GM18907 (cell line): ENCODE measurements around the gene MAP7D3.
A peak's percentile ranks its signal among the peaks of the same experiment; 100 is the strongest.
"Not testable (repeated sequence)": the region's sequence is repeated elsewhere in the genome, so short reads cannot be mapped to it uniquely, and the experiment has no call there.

Experiments used
- ATAC-seq: cut with Tn5 transposase; IDR thresholded peaks from one replicate; pipeline ENCODE4 v1.9.1; 2021; ENCODE audit warnings: mild to moderate bottlenecking, moderate library complexity; ENCODE audit not compliant: unreplicated experiment

Gene MAP7D3

DNA sequence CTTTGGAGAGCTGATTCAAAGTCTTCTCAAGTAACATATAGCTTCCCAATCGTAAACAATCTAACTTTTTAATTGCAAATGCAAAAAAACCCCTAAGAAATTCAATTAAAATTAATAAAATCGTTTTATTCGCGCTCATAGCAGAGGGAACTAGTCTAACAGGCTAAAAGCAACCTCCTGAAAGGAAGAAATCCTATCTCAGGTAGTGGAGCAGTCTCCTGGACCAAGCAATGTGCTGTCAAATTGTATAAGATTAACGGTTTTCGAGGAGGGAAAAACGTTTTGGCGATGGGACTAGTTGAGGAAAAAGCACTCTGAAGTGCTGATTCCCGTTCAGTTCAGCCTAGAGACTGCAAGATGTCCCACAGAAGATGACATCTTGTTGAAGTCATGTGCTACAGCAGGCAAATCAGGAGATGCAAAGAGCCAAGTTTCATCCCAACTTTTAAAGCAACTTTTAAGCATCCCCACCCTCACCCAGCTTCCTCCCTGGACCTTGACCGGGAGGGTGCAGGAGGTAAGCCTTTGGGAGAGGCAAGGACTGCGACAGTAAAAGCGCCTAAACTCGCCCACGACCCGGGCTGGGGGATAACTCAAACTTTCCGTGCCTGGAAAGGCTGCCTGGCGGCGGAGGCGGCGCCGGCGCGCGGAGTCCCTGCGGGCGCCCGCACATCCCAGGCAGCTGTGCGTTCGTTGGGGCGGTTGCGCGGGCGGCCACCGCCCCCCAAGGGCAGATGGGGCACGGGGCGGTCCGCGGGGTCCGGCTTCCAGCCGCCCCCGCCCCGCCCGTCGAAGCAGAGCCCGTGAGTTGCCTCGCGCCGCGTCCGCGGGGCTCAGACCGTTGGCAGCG, 784 bp downstream of the MAP7D3 start:
- ATAC-seq = peak; percentile 40

DNA sequence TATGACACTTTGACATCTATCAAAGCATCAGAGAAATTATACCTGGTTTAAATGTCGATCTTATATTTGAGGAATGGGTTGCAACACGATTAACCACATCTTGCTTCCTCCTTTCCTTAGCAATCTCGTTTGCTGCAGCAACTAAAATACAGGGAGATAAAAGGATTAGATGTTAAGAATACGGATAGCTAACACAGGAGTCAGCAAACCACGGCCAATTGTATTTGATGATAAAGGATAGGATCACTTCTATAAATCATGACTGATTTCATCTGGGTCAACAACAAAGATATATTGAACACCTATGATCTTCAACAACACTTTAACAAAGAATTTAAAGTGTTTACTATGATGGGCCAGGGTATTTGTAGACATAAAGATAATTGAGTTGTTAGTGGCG, 5.0 kb downstream of the MAP7D3 start:
- no peak for ATAC-seq

DNA sequence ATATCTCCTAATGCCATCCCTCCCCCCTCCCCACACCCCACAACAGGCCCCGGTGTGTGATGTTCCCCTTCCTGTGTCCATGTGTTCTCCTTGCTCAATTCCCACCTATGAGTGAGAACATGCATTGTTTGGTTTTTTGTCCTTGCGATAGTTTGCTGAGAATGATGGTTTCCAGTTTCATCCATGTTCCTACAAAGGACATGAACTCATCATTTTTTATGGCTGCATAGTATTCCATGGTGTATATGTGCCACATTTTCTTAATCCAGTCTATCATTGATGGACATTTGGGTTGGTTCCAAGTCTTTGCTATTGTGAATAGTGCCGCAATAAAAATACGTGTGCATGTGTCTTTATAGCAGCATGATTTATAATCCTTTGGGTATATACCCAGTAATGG, 13.4 kb downstream of the MAP7D3 start:
- not testable (repeated sequence) for ATAC-seq

- ATAC-seq = no peak
Observed at GRCh38 chrX:136237074-136237473, 14.1 kb downstream of the MAP7D3 start.

DNA sequence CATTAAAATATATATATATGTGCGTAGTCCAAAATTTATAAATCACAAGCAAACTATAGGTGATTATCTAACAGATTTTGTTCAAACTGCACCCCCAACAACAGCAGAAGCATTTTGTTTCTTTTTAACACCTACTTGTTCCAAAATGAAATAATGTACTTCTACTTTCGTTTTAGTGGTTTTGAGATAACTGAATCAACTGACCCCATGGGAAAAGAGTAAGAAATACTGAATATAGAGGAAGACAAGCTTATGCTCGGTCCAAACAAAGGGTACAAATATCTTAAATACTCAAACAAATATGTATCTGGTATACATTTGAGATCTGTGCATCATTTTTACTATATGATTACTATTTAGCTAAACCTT, 22.4 kb downstream of the MAP7D3 start:
- ATAC-seq = no peak

DNA sequence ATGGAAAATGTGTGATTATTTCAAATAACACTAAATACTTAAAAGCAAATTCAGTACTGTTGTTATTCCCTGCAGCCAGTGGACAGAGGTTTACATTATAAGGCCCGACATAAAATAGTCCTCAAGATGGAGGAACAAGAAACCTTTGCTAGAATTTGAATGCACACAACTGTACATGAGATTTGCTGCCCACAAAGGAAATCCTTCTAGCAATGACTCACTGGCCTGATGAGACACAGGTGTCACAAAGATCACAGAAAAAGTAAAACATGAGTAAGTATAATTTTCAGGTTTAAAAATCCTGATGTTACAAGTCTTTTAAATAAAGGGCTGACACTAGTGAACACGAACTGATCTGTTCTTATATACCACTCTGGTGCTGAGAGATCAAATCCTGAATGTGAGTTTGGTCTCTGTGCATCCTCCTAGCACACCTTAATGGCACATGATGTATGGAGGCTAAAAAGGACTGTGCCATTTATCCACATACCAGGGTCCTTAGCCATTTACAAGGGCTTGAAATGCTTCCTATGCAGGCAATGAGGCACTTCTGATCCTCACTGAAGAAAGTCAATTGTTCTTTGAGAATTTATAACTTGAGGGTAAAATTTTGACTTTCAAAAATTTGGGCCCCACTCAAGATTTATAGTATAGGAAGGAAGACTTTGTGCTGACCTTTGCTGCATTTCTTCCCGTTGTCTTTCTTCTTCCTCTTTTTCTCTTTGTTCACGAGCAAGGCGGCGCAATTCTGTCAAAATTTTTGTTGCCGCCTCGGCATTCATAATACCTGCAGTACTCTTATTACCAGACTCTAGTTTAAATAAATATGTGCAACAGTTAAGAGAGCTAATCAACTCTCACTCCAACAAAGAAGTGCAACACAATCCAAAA, 23.0 kb downstream of the MAP7D3 start:
- ATAC-seq = peak; percentile 61

GRCh38 chrX:136227074-136227473, 24.1 kb downstream of the MAP7D3 start:
- no peak for ATAC-seq

DNA sequence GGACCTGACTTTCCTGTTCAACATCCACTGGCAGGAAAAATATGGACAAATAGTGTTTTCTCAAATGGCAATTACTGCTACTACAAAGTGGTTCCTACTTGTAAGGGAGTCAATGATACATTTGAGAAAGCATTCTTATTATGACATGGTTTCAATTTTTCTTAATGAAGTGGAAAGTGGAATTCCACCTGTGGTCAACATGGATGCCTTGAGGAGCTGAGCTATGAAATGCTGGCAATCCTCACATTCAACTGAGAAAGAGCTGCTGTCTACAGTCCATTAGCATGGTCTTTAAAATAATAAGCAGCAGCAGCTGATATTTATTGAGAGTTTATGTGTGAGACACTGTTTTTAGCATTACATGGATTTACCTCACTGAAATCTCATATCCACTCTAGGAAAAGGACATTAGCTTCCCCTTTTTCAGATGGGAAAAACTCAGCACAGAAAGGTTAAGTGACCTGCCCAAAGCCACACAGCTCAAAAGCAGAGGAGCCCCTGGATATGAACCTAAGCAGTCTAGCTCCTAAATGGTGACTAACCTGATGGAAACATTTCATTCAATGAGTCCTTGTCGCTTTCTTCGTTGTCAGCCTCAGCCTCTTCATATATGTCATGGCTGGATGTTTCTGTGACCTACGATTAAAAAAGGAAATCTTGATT, 29.2 kb downstream of the MAP7D3 start:
- ATAC-seq = no peak

DNA sequence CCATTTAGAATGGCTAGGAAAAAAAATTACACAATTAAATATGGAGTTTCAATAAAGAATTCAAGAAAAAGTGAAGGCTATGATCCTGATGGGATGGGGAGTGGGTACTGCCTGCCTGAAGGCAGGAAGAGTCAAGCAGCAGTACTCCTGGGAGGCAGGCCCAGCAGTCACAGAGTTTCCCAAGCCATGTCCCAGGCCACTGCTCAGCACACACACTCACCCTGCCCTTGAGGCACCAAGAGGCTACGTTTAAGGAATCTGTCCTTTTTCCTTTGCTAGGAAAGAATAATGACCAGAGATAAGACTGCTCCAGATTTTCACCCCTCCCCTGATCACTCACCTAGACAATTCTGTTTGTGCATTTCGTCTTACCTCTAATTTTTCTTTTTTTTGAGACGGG, 30.2 kb downstream of the MAP7D3 start:
- no peak for ATAC-seq

GRCh38 chrX:136220540-136220939, 30.7 kb downstream of the MAP7D3 start:
- ATAC-seq = no peak

DNA sequence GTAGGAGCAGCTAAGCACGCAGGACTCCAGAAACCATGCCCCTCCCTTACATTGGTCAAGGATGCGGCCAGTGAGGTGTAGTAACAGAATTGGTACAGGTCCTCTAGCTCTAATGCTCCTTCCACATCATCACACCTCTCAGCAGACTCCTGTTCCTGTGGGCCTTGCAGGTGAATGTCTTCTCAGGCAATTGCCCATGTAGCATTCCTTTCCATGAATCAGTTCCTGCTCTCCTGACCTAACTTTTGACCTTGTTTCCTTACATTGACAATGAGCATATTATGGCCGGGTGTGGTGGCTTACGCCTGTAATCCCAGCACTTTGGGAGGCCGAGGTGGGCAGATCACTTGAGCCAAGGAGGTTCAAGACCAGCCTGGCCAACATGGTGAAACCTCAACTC, 31.3 kb downstream of the MAP7D3 start:
- ATAC-seq = no peak

DNA sequence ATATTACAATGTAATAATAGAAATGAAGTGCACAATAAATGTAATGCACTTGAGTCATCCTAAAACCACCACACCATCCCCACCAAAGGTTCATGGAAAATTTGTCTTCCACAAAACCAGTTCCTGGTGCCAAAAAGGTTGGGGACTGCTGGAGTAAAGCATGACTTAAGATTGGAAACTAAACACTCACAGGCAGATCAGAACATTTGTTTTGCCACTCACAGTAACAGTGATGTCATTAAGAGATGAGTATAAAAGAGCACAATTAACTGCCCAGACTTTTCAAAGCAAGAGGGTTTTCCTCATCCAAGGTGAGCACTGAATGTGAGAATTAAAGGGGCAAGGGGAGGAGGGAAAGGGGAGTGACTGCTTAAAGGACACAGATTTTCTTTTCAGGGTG, 35.6 kb downstream of the MAP7D3 start:
- ATAC-seq = no peak

DNA sequence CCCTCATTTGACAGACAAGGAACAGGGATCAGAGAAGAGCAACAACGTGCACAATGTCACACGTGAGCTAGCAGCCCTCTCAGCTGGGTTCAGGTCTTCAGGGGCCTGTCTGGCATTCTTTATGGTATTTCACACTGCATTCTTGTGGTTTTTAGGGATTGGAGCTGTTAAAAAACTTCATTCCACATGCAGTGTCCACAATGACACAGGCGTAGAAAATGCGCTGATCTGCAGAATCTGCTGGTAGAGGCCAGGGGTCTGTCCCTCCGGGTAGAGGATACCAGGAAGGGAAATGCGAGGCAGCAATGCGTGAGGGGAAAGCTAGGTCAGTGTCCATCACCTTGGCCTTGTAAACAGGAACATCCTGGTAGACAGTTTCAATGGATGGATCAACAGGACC, 36.6 kb downstream of the MAP7D3 start:
- no peak for ATAC-seq

DNA sequence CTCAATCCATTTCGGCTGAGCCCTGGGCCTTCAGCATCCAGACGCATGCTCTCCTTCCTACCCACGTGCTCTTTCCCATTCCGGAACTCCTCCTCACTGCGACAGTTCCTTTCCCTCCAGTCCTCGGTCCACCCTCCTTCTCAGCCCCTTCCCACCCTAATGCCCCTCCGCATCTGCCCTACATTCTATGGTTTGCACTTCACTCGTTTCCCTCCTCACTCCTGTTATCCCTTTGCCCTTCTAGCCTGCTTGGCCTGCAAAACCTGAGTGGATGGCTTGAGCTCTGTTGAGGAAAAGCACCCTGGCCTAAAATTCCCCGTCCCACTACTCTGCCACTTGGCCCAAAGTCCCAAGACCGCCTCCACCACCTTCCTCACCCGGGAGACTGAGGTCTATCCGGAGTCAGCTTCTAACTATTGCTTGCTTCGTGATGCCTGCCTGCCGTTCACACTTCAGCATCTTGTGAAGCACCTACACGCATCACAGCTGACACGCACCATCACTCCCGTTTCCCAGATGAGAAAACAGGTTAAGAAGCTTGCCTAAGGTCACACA, 38.6 kb downstream of the MAP7D3 start:
- no peak for ATAC-seq

- ATAC-seq = no peak
Observed at GRCh38 chrX:136211766-136212556, 39.2 kb downstream of the MAP7D3 start.

DNA sequence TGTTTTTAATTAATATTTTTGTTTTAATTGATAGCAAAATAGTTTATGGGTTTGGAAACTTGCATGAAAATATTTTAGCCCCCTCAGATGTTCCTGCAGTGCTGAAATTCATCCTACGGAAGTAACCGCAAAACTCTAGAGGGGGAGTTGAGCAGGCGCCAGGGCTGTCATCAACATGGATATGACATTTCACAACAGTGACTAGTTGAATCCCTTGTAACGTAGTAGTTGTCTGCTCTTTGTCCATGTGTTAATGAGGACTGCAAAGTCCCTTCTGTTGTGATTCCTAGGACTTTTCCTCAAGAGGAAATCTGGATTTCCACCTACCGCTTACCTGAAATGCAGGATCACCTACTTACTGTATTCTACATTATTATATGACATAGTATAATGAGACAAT, 40.4 kb downstream of the MAP7D3 start:
- no peak for ATAC-seq

DNA sequence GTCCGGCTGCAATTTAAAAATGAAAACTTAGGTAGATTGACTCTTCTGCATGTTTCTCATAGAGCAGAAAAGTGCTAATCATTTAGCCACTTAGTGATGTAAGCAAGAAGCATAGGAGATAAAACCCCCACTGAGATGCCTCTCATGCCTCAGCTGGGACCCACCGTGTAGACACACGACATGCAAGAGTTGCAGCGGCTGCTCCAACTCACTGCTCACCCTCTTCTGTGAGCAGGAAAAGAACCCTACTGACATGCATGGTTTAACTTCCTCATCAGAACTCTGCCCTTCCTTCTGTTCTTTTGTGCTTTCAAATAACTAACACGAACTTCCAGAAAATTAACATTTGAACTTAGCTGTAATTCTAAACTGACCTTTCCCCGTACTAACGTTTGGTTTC, 41.0 kb downstream of the MAP7D3 start:
- ATAC-seq = no peak

DNA sequence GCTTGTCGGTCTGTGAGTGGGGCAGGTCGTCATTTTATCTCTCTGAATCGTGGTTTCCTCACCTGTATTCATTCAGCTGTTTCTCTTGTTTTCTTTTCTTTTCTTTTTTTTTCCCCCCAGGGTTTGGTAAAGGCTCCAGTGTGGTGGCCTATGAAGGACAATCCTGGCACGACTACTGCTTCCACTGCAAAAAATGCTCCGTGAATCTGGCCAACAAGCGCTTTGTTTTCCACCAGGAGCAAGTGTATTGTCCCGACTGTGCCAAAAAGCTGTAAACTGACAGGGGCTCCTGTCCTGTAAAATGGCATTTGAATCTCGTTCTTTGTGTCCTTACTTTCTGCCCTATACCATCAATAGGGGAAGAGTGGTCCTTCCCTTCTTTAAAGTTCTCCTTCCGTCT, 41.4 kb downstream of the MAP7D3 start:
- ATAC-seq = no peak

DNA sequence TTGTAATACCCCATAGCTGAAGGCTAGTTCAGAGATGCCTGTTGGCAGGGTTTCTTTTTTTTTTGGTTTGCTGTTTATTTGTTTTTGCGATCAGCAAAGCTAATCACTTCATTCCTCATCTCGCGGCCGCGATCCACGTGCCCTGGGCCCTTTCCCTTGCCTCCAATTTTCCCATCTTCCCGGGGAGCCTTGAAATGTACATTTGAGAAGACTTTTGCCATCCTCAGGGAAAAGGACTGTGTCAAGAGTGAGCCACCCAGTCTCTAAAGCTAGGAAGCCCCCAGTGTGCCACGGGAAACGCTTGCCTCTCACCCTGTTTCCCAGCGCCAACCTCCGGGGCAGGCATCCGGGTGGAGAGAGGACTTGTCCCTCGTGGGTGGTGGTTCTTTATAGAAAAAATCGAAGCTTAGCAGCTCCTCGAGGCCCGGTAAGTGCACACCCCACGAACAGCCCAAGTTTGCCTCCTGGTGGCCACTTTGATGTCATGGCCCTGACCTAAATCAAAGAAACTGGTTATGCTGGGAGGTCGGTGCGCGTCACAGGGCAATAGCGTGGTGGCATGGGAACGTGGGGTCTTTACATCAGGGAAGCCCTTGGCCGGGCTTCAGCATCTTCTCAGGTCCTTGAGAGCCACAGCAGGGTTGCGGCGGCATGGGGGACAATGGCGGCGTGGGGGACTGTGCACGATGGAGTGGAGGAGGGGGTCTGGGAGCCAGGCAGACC, 42.0 kb downstream of the MAP7D3 start:
- no peak for ATAC-seq

DNA sequence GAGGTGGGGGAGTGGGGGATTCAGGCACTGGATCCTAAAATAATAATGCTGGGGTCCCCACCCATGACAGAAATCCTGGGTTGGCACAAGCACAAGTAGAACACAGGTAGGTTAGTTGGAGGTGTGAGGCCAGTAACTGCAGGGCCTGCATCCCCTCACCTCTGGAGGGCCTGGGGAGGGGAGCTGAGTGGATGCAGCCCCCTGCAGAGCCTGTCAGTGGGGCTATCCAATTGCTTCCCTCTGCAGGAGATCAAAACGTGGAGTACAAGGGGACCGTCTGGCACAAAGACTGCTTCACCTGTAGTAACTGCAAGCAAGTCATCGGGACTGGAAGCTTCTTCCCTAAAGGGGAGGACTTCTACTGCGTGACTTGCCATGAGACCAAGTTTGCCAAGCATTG, 43.7 kb downstream of the MAP7D3 start:
- ATAC-seq = no peak
